NCI-H187 (cell line): Measurements from ENCODE around the gene BDKRB2.

Source experiments
- DNase-seq, 2 experiments: peaks; one replicate each; lab custom pipeline; 2025; lab: John Stamatoyannopoulos, UW

Gene BDKRB2

DNA sequence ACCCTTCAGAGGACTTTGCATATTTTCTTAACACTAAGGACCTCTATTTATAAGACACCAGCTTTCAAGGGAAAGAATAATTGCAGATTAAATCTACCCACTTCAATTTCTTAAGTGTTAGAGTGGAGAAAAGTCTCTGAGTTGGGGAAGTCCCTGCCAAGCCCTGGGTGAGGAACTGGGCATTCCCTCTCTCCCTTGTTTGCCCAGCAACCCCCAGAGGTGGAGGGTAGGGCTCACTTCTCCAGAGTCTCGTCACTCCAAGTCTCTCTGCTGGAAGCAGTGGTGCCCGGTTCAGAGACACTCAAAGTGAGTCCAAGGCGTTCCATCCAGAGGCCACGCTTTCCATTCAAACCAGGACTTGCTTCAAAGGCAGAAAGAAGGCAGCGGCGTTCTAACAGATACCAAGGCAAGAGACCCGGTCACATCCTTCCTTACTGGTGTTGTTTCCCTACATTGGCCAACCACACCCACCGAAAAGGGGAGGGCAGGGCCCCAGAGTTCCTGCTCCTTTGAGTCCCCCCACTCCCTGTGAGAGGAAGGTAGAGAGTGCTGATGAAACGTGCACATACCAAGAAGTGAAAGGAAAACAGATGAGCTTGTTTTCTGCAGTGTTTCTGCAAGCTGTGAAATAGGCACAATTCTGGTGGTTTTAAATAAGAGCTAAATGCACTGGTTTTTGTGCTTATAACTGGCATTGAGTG is 6.1 kb upstream of the BDKRB2 start:
- DNase-seq = no peak

DNA sequence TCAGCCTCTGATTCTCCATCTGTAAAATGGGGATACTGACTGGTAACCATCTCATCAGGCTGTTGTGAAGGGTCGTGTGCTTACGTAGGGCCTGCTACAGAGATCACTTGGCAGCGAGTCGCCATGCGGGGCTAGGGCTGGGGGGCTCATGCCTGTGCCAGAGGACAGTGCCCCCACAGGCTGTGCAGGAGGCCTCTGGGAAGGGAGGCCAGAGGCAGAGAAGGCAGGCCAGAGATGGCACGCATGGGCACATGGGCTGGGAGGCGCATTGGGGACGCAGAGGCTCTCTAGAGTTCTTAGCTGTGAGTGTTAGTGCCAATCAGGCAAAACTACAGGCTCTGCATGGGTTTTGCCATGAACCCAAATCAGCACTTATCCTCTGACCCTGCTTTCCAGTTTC is 3.5 kb upstream of the BDKRB2 start:
- no peak for DNase-seq

DNA sequence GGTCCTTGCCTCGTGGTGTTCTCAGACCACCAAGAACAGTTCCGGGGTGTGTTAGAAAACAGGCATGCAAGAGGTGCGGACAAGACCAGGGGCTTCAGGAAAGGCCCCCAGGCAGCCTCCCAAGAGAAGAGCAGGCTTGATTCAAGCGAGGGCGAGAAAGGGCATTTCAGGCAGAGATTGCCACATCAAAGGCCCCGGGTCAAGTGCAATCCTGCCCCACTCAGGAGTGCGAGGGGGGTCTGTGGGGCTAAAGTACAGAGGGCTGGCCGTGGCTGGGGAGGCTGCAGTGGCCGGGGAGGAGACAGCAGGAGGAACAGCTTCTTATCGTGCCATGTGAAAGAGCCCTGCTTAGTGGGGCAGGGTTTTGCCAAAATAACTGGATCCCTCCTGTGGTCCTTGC is 2.7 kb upstream of the BDKRB2 start:
- no peak for DNase-seq

DNA sequence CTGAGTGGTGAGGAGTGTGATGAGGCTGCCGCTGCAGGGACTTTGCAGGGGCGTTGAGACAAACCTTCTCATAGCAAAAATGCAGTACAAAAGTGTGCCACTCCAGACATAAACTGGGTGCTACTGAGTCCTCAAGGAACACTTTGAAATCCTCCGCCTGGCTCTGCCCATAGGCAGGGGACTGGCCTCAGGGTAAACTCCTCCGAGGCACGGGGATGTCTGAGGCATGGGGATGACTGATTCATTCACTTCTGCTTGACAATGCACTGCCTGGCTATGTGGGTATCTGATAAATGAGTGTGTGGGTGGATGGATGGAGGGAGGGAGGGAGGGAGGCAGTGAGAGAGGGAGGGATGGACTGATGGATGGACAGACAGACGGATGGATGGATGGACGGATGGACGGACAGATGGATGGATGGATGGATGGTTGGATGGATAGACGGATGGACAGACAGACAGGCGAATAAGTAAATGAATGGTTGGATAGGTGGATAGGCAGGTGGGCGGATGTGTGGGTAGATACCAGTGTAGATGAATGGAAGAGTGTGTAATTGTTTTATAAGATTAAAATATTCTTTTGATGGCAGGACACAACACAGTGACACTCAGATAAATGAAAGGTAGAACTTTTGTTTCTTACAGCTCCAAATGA is 2.1 kb upstream of the BDKRB2 start:
- DNase-seq = no peak

DNA sequence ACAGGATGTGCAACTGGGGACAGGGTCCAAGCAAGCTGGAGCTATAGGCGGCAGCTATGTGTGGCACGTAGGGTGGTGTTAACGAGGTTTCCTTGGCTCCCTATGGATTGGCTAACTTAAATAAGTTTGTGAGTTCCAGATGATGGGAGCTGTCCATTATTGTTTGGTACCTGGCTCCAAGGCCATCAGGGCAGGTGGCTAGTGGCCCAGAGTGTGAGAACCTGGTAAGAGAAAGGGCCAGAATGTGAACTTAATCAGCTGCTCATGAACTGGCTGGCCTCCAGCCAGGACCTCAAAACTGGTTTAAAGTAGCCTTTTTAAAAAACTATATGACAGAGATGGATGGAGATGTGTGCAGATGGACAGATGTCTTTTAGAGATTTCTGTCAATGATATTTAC is 1.5 kb upstream of the BDKRB2 start:
- no peak for DNase-seq

DNA sequence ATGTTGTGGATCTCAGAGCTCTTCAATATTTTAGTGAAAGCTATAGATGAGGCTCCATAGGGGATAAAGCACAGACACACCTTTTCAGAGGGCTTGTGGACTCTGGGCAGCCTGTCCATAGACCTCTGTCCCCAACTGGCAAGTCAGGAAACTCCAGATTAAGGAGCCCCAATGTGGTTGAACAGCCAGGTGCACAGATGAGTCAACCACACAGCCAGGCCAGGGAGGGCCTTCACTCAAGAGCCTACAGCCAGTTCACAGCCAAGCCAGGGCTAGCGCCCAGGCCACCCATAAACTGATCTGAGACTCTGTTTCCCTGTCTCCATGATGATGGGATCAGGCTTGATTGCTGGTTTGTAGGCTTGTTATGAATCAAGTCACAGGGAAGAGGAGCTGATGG is 1.0 kb upstream of the BDKRB2 start:
- no peak for DNase-seq

DNA sequence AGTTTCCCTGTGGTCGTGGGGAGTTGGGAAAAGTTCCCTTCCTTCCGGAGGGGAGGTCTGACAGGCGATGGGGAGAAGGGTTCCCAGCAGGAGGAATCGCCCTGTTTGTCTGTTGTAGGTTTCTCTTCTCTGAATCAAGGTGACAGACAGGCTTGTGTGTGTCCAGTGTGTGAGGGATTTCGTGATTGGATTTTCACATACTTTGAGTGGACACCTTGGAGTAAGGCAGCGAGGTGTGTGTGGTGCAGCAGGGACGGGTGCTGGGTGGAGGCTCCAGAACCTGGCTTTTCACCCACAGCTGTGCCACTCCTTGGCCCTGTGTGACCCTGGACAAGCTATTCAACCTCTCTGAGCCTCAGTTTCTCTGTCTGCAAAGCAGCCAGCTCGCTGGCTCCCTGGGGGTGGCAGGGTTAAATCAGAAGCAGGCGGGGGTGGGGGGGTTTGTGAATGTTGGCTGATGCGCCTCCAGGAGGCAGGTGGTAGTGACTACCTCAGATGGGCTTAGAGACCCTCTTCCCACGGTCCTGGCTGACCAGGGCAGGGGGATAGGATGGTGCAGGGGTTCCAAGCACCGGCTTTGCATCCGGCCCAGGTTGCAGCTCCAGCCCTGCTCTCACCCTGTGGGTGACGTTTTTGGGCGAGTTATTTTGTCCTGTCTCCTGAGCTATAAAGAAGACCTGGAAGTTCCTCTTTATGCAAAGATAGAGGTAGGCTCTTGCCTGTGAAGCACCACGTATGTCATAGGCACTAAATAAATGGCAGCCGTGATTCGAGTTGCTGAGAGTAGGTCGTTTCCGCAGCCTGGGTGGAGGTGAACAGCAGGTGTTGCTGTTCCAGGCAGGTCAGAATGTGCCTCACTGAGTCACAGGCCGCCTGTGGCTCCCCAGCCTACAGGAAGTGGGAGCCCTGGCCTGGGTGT is 679 bp downstream of the BDKRB2 start:
- DNase-seq = no peak

DNA sequence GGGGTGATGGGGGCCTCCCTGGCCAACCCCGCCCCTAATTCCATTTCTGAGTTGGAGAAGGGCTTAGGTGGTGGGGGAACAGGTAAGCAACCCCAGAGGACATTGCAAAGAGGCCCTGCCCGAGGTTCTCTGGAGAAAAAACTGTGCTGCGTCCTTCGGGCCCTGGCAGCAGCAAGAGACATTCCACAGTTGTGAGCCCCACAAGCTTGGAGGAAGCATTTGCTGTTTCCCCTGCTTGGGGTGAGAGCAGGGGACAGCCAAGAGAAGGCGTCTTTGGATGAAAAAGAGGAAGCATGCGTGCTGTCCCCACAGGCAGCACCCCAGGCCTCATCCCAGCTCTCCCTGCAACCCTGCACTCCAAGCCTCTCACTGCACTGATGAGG is 1.3 kb downstream of the BDKRB2 start:
- no peak for DNase-seq

DNA sequence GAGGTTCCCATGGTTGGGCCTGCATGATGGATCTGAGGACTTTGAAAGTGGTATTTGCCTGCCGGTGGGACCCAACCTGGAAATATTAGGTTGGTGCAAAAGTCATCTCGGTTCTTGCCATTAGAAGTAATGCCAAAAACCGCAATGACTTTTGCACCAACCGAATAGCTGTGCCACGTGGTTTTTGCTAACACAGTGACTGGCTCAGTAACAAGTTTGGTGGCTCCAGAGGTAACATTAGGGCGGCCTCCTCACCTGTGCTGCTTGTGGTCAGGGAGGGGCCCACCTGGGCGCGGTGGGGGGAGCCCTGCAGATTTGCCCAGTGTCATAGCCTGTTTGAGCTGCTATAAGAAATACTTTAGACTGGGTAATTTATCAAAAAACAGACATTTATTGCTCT is 1.8 kb downstream of the BDKRB2 start:
- DNase-seq = no peak

DNA sequence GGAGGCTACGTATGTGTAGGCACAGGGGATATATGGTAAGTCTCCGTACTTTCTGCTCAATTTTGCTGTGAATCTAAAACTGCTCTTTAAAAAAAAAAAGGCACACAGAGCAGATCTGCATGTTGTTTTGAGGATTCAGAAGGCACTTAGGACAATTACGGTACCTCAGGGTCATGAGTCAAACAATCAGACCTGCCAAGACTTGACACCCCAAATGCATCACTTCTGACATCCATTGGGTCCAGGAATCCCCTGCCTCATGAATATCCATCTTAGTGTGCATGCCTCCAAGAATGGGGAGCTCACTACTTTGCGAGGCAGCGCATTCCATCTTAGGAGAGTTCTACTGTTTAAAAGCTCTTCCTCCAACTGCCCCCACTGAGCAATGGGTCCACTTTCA is 3.0 kb downstream of the BDKRB2 start:
- no peak for DNase-seq

DNA sequence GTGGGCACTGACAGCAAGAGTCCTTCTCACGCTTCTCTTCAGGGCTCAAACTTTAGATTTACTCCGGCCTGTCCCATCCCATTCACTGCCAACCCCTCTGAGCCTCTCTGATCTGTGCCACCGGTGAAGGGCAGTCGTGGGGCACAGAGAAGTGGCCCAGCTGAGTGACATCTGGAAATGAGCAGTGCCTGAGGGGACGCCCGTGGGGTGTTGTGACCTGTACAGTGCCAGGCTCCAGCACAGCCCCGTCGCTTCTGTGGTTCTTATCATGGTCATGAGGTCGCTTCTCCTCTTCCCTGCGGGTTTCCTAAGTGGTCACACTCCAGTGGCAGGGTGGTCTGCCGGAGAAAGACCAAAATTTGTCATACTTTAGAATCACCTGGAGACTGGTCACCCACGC is 4.1 kb downstream of the BDKRB2 start:
- no peak for DNase-seq

DNA sequence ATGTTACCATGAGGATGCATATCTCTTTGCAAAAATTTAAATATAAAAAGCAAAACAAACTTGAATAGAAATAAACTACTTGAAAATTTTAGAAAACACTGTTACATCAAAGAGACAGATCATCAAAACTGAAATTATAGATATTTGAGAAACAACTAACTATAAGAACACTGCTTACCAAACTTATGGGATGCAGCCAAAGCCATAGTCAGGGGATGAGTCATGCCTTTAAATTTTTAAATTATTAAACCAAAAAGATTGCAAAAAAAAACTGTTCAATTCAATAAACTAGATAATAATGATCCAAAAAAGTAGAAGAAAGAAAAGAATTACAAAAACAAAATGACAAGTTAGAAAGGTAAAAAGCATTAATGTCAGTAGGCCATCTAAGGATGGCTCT is 7.5 kb downstream of the BDKRB2 start:
- DNase-seq = no peak

DNA sequence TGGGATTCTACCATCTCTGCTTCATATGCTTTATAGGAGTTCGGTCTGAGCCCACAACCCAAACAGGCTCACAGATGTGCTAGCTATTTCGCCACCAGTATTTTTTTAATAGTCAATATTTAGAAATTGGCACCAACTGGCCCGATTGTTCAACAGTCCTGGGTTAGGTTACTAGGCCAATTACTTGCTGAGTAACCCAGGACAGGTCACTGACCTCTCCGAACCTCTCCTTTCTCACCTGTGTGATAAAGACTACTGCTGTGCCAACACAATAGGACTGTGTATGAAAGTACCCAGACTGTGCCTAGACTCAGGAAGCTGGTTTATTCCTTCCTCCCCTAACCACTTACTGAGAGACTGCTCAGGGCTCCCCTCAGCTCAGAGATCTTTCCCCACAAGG is 8.3 kb downstream of the BDKRB2 start:
- no peak for DNase-seq

DNA sequence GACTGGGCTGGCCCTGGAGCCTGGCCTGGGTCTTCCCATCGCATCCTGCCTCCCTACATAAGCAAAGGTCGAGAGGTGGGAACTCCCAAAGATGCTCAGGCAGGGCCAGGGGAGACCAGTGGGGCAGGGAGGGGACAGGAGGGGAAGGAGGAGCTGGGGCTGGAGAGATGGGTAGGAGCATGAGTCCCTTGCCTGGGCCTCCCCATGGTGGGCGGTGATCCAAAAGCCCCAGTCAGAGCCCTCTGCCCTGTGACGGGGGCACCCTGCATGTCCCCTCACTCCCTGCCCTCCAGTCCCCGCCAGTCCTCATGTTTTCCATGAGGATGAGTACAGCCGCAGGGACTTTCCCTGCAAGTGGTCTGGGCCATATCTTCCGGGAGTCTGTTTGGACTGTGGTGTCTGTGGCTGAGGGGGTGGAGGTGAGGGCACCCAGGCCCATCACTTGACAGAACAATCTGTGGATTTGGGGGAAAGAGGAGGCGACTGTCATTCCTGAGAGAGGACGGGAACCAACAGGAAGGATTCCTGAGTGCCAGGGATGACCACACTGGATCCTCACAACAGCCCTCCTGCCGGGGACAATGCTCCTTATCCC is 9.3 kb downstream of the BDKRB2 start:
- DNase-seq = no peak

DNA sequence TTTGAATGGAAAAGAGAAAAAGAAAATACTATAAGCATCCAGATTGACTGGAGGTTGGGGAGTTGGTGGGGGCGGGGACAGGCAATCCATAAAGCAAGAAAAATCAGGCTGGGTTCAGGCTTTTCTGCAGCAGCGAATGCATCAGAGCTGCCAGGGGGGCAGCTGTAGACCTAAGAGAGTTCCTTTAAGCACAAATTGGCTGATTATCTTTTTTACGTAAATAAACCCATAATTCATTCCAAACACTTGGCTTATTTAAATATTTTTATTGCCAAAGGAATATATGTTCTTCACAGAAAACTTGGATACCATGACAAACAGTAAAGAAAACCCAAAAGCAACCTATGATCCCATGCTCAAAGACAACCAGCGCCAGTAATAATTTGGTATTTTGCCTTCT is 10.2 kb downstream of the BDKRB2 start:
- DNase-seq = no peak

DNA sequence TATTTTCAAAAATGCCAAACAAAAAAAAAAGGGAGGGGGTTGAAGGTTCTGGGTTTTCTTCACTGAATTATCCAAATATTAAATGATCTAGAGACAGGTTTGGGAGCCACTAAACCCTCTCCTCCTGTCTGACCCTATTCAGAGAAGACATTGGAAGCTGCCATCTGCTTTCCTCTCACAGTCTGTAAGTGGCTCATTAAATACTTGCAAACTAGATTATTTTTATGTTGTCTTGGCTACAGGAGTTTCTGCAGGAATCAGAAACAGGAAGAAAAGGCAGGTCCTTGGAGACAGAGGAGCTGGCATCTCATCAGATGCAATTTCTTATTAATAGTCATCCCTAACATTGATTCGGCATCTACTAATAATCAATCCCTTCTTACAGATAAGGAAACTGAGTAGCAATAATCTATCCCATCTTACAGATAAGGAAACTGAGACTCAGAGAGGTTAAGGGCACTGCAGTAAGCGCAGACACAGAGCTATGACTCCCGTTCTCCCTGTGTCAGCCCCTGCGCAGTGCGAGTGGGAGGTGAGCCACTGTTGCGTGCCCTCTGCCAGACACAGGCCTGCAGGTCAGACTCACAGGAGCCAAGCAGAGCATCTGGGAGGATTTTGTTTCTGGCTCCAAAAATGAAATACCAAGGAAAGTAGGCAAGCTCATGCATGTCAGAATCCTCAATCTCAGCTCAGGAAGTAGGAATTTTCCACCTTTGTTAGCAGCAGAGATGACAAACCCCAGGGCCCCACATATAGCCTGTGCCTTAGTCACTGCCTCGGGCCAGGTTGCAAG is 11.0 kb downstream of the BDKRB2 start:
- DNase-seq = no peak

DNA sequence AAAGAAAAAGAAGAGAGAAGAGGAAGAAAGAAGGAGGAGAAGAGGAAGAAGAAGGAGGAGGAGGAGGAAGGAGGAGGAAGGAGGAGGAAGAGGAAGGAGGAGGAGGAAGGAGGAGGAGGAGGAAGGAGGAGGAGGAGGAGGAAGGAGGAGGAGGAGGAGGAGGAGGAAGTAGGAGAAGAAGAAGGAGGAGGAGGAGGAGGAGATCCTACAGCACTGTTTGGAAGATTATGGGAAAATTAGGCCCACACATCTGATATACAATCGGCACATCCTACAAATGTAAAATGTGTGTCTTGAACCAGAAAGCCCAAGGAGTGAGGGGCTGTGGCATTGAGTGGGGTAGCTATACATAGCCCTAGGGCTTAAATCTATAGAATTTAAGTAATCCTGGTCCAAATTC is 12.0 kb downstream of the BDKRB2 start:
- no peak for DNase-seq

DNA sequence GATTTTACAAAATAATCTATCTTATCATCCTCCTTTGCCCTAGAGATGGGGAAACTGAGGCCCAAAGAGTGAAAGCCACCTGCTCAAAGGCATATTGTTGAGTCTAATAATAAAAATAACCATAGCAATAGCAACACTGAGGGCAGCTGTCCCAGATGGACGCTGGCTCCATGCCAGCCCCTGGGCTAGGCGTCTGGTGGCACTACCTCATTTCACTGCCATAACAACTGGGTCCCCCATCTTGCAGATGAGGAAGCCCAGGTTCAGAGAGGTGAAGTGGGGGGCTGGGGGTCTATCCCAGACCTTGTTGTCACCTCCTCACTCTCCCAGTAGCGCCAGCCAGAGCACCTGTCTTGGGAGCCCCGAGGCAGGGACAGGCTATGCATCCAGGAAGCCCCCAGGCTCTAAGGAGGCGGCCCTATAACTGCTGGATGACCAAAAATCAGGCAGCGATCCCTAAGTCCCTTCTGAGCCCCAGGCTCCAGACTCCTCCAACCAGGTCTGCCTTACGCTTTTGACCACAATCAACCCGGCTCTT is 12.8 kb downstream of the BDKRB2 start:
- no peak for DNase-seq

DNA sequence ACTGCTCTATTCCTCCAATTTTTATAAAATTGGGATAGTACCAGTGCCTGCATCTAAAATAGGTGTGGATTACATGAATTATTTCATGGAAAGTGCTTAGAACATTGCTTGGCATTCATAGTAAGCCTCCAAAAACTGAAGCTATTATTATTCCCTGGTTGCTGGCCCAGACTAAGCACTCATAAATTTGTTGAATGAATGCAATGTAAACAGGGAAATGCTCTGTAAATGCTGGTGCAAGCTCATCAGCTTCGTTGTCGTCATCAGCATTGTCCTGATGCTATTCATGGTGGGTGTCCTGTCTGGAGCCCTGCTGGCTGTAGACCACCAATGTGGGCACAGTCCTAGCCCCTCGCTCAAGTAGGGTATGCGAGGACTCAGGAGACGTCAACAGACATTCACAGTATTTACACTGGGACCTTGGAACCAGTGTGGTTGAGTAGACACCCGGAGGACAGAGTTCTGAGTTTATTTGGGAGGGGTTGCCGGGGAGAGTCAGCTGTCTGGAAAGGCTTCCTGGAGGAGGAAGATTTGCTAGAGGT is 16.5 kb downstream of the BDKRB2 start:
- no peak for DNase-seq

DNA sequence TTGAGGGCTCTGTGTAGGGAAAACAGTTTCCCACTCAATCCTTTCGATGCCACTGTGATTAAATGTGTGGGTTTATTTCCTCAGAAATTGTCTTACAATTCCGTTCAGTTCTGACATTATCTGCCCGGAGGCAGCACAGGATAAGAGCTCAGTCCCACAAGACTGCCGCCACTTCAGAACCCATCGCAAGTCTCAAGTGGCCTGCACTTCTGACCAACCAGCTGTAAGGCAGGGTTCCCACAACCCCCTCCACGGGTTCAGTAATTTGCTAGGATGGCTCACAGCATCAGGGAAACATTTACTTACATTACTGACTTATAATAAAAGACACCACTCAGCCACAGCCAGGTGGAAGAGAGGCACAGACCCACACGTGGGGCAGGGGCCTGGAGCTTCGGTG is 17.2 kb downstream of the BDKRB2 start:
- DNase-seq = no peak

DNA sequence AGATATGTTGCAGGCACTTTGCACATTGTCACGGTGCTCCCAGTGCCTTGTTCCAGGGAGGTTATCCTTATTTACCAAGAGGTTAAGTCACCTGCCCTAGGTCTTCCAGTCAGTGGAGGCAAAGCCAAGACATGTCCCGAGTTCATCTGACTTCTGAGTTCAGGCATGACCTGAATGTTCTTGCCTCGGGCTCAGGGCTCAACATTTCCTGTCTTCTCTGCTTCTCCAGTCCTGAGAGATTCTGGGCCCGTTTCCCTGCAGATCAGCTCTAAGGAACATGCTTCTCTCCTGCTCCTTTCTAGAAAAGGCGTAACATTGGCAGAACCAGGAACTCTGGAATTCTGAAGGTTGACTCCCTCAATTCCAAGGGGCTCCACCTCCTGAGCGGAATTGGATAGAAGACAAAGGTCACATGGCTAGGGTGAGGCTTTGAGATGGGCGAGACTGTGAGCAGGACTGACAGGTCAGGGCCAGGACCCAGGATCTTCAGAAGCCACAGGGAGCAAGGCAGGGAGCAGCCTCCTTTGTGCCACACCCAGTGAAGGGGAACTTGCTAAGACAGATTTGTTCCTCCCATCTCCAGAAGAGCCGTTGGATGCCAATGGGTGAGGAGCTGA is 19.9 kb downstream of the BDKRB2 start:
- no peak for DNase-seq
